SH-SY5Y (cell line): ENCODE results near the gene WEE2.

ENCODE experiments used
- GATA2 ChIP-seq: IDR thresholded peaks from 2 replicates; pipeline ENCODE4 v1.6.1; 2011; ENCODE audit warnings: mild to moderate bottlenecking, low read depth, low read length
- GATA3 ChIP-seq: IDR thresholded peaks from 2 replicates; pipeline ENCODE4 v1.6.1; 2011; ENCODE audit warnings: low read depth, mild to moderate bottlenecking, low read length, moderate library complexity

The WEE2 gene

DNA sequence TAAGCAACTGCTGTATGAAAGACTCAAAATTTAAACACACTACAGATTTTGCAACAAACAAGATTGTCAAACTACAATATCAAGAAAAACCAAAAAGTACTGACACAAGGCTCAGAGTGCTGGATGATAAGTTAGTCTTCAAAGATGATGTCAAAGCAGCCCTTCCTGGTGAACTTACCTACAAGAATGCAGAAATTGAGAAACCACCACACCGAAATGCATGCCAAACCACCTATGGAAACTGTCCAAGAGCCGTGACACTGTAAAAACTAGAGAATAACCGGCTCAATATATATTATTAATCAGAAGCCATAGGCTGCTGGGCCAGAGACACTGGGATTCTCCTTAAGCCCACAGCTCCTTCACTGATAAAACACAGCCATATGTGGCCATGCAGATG lies 31.5 kb upstream of the WEE2 start:
- TF ChIP-seq GATA2 (no peak), GATA3 (no peak)

DNA sequence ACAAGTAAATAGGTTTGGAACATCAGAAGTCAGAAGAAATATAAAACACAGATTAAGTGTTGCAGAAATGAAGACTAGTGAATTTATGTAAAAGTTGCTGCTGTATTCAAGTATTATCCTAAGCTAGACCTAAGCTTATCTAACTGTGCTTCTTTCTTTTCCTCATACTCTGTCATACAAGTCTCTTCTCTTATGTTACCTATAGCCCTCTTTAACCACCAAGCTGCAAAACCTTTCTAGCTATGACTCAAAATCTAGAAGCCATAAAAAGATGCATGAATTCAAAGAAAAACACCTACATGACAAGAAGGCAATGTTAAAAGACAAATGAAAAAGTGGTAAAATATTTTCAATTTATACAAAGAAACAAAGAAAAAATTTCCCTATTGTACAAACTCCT lies 29.1 kb upstream of the WEE2 start:
- TF ChIP-seq GATA3 = no peak
- TF ChIP-seq GATA2 = no peak

DNA sequence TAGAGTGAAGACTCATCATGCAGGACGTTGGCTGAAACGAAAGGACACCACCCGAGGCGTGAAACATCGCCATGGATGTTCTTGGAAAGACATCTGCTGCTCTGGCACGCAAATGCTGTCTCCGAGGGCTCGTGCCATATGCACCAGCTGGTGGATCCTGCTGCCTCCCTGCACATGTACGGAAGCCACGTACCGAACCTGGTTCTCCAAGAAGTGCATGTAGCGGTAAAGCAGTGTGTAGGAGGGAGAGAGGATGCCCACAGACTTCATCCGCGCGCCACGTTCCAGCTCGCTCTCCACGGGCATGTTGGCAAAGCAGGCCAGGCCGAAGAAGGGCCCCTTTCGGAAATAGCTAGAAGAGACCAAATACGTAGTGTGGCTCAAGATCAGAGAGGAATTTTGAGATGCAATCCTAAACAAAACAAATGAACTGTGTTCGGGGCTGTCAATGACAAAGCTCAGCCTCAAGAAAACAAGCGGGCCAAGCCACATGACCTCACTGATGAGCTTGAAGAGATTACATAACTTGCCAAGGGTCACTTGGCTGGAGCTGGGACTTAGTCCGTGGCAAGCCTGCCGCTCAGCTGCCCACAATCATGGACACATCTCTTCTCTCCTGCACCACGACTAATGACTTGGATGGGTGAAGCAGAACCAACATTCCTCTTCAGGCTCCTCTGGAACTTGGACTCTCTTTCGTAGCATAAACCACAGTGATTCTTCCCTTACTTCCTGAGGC lies 22.7 kb upstream of the WEE2 start:
- TF ChIP-seq GATA3 (no peak), GATA2 (no peak)

DNA sequence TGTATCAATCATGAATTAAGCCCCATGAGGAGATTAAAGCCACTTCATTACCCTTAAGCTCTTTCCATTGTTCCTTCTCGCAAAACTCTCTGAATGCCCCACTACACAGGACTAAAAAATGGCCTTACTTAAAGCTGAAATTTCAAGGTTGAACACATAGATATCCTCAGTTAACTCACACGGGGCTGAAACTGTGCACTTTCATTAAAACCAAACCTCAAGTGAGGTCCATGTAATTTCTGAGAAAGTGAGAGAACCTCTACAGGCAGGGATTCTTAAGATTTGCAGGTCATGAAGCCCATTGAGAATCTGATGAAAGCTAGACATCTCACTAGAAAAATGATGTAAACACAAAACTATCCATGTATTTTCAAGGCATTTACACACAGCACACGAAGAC lies 22.1 kb upstream of the WEE2 start:
- no peak for TF ChIP-seq GATA3
- no peak for TF ChIP-seq GATA2

DNA sequence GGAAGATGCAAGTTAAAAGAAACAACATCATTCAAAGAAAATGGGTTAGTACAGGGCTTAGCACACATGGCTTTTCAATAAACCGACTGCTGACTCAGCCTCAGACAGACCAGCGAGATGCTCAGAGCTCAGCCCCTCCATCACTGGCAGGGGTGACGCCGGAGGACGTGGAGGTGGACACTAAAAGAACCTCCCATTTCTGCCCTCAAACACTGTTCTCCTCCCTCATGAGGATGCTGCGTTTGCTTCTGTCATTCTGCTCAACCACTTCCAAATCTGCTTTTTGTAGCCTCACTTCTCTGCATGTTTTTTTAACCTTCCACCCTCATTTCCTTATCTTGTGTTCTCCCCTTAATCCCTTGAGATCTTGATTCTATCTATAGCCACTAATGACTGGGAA lies 21.5 kb upstream of the WEE2 start:
- TF ChIP-seq GATA3 (no peak), GATA2 (no peak)

DNA sequence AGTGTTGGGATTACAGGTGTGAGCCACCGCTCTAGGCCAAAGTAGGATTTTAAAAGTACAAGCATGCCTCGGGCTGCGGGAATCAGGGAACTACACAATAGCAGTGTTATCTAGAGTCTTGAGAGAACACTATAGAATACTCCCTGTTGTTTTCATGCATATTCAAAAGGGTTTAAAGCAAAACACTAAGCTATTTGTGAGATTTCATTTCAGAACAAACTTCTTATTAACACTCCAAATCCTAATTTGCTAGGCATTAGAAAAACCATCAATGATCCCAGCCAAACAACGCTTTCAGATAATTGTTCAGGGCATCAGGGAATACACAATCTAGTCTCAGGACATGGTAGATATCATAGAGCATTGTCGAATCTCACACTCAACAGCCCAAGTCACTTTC lies 20.1 kb upstream of the WEE2 start:
- TF ChIP-seq GATA2 = no peak
- no peak for TF ChIP-seq GATA3

DNA sequence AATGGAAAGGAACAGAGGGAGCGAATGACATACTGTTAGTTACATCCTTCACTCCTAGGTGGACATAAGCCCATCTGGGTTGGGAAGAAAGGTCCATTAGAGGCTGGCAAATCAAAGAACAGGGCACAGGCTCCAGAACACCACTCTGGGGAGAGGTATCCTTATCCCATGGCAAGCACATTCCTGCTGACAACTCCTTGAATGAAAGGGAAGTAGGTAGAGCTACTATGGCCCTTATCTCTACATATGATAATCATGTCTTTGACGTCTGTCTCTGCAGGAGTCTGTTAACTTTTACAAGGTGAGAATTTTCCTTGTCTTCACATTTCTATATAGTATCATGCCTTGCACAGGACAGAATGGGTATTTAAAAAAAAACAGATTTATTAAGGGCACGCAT lies 16.6 kb upstream of the WEE2 start:
- TF ChIP-seq GATA3 (no peak), GATA2 (no peak)

DNA sequence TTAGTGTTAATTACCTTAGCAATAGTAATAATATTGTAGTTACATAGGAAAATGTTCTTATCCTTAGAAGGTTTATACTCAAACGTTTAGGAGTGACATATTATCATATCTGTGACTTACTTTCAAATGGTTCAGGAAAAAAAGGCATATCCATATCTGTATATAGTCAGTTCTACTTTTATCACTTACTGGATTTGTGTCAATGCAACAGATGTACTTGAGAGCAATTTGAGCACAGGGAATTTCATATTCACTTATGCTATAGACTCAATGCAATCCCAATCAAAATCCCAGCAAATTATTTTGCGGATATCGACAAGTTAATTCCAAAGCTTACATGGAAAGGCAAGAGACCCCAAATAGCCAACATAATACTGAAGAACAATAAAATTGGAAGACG lies 16.2 kb upstream of the WEE2 start:
- TF ChIP-seq GATA3 (no peak), GATA2 (no peak)

DNA sequence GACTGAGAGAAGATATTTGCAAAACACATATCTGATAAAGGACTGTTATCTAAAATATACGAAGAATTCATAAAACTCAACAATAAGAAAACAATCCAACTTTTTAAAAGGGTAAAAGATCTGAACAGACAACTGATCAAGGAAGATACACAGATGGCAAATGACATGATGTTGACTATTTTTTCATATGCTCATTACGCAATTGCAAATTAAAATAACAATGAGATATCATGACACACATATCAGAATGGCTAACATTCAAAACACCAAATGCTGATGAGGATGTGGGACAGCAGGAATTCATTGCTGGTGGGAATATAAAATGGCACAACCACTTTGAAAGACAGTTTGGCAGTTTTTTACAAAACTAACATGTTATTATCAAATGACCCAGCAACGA lies 15.1 kb upstream of the WEE2 start:
- TF ChIP-seq GATA3 (no peak), GATA2 (no peak)

DNA sequence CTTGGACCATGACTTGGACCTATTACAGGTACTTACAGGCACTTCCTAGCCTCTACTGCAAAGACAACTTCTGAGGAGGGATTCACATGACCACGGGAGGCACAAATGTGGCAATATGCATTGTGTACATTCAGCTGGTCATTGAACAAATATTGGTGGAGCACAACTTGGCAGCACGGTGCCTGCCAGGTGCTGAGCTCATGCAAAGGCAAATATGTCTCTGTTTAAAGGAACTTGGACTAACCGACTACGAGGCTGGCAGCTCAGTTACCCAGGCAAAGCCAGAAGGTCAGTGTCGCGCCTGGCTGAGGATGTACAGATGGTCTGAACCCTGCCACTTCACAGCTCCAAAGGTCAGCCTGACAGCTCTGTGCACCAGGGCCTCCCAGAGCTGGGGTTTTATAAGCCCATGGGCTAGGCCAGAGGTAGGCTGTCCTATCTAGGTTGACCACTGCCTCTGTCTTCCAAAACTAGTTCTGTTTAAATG lies 12.3 kb upstream of the WEE2 start:
- TF ChIP-seq GATA2 = no peak
- TF ChIP-seq GATA3 = no peak

DNA sequence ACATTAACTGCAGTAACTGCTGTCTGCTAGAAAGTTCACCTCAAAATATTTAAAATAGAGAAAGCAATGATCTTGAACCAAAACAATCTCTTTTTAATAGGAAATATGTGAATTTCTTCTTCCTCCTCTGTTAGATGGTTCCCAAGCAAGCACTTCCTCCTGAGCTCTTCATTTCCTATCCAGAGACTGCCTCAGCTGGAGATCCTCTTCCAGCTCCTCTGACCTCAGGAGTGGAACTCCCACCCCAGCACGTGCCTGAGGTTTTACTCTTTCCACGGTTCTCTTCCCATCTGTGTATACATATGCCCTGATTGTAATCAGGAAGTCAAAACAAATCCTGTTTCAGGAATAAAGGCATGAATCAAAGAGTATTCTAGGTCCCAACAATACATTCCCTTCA lies 11.8 kb upstream of the WEE2 start:
- TF ChIP-seq GATA3 = no peak
- TF ChIP-seq GATA2 = no peak

DNA sequence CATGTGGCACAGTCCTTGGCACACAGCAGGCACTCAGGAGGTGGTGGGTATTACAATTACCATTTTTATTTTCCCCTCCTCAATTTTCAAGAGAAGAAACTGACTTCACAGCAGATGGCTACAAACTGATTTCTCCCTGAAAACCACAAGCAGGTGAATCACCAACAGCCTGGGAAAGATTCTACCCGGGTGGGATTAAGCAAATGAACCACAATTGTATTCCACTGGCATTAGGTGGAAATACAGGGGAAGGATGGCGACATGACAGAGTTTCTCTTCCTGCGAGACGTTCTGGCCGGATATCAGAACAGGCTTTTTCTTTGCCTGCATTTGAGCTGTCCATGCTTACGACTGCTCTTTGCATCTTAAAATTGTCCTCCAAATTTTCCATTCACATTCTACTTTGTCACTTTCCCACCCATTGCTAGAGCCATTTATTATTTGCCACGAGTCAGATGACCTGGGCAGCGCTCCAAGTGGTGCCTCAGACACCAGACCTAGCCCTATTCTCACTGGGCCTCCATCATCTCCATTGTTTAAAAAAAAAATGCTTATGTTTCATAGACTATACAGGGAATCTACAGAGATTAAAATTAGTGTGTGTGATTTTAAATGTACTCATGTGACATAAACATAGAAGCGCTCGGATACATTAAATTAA lies 10.8 kb upstream of the WEE2 start:
- TF ChIP-seq GATA3 = no peak
- TF ChIP-seq GATA2 = no peak

DNA sequence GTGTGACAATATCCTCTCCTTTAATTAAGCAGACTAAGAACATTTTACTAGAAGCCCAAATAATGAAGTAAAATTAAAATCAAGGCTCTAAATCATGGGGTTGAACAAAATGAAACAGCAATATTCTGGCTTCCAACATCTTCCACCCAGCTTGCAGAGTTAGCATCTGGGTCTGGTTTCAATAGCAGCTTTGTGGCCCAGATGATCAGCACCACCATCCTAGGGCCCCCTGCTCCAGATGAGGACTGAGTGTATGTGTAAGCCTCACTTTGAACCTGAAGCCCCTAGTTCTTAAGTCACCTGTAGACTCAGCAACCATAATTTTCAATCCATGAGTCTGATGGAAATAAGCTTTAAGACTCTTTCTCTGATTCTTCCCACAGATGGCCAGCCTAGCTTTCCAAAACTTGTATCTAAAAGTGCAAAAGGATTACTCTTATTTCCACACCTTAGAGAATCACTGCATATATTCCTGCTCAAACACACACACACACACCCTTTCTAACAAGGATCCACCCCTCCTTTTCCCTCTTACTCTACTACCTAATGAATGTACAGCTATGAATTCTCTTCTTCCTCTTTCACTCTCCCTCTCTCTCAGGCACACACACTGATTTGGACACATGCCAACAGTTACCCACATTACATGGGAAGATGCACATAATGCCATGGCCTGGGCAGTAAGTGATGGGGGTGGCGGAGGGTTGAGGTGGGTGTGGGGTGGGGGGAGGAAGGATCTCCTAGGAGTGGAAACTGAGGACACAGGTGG lies 9.7 kb upstream of the WEE2 start:
- TF ChIP-seq GATA2 (no peak), GATA3 (no peak)

DNA sequence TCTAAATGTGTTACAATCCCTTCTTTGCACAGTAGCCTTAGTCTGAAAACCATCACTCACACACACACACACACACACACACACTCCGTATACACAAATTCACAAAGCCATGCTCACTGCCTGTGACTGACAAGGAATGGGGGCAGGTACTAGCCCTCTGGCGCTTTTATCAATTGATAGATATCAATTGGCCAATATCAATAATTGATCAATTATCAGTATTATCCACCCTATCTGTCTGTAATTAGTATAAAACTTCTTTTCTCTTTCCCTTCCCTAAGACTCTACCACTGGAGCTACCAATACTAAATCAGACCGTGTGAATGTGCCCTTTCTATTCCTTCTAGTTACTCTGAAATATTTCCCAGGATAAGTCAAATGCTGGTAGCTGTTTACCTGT lies 8.3 kb upstream of the WEE2 start:
- TF ChIP-seq GATA2 (no peak), GATA3 (no peak)
